Measurements from ENCODE around the gene RGS8.
"Not testable (repeated sequence)": the region's sequence is repeated elsewhere in the genome, so short reads cannot be mapped to it uniquely, and the experiment has no call there.

The RGS8 gene

GRCh38 chr1:182698971-182699370 lies 14.6 kb upstream of the RGS8 start:
- POLR2A ChIA-PET, result no interaction called here
- TF ChIP-seq CTCF (IDR thresholded peaks at IDR 0.05; ENCODE audit: insufficient read depth, low read length, missing control alignments), result no peak

DNA sequence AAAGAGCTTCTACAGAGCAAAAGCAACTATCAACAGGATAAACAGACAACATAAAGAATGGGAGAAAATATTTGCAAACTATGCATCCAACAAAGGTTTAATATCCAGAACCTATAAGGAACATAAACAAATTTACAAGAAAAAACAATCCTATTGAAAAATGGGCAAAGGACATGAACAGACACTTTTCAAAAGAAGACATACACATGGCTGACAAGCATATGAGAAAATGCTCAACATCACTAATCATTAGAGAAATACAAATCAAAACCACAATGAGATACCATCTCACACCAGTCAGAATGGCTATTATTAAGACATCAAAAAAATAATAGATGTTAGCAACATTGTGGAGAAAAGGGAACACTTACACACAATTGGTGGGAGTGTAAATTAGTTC lies 8.8 kb upstream of the RGS8 start:
- DNase-seq (ENCODE audit: low read depth, low spot score); CTCF ChIA-PET; H3K4me3 ChIP-seq (ENCODE audit: low read depth, low read length); POLR2A ChIA-PET: not testable (repeated sequence)

More at GRCh38 chr1:182698971-182699370, 14.6 kb upstream of the RGS8 start:
- no peak overlapping the region for H3K4me3 ChIP-seq (ENCODE audit: low read depth, low read length)
- CTCF ChIA-PET, result no interaction called here
- DNase-seq (ENCODE audit: low read depth, low spot score), result no peak

GRCh38 chr1:182690886-182691443 lies 6.6 kb upstream of the RGS8 start:
- CTCF ChIA-PET, result interaction anchor here (1.5 kb wide), 1 partner anchor 91 kb away, joined by 3 read pairs; no protein-coding TSS in a partner anchor
- POLR2A ChIA-PET, result no interaction called here
- TF ChIP-seq CTCF (IDR thresholded peaks at IDR 0.05; ENCODE audit: insufficient read depth, low read length, missing control alignments), result no peak
- no peak for DNase-seq (ENCODE audit: low read depth, low spot score)
- no peak overlapping the region for H3K4me3 ChIP-seq (ENCODE audit: low read depth, low read length)

DNA sequence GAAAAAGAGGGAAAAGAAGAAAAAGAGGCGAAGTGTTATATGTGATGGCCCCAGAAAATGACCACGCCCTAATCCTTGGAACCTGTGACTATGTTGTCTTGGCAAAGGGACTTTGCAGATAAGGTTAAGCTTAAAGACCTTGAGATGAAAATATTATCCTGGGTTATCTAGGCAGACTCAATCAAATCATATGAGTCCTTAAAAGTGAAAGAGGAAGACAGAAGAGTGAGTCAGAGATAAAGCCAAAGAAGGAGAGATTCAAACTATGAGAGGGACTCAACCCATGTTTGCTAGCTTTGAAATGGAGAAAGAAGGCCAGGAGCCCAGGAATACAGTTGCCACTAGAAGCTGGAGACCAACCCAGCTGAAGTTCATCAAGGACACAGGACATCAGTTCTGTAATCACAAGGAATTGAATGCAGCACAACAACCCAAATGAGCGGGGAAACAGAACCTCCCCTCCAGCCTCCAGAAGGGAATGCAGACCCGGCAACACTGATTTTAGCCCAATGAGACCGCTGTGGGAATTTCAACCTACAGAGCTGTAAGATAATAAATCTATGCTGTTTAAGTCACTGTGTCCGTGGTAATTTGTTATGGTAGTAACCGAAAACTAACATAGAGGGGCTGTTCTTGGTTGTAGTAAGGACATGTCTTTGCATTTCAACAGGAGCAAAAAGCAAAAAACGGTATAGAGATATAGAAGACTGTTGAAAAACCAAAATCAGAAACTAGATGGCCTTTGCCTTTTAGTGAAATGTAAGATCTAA lies 4.2 kb upstream of the RGS8 start:
- POLR2A ChIA-PET, result no interaction called here
- no peak overlapping the region for H3K4me3 ChIP-seq (ENCODE audit: low read depth, low read length)
- no peak for DNase-seq (ENCODE audit: low read depth, low spot score)
- CTCF ChIA-PET, result interaction anchor here (1.0 kb wide), 1 partner anchor 12 kb away, joined by 3 read pairs; no protein-coding TSS in a partner anchor
- TF ChIP-seq CTCF (IDR thresholded peaks at IDR 0.05; ENCODE audit: insufficient read depth, low read length, missing control alignments), result no peak

- no peak for TF ChIP-seq CTCF (IDR thresholded peaks at IDR 0.05; ENCODE audit: insufficient read depth, low read length, missing control alignments)
- ChIA-PET CTCF (no interaction called here), POLR2A (no interaction called here)
- no peak for DNase-seq (ENCODE audit: low read depth, low spot score)
- no peak overlapping the region for H3K4me3 ChIP-seq (ENCODE audit: low read depth, low read length)
Measured at GRCh38 chr1:182687361-182687760, 3.0 kb upstream of the RGS8 start.

GRCh38 chr1:182686446-182686845 lies 2.1 kb upstream of the RGS8 start:
- no peak overlapping the region for H3K4me3 ChIP-seq (ENCODE audit: low read depth, low read length)
- no peak for TF ChIP-seq CTCF (IDR thresholded peaks at IDR 0.05; ENCODE audit: insufficient read depth, low read length, missing control alignments)
- POLR2A ChIA-PET, result no interaction called here
- CTCF ChIA-PET, result no interaction called here
- no peak for DNase-seq (ENCODE audit: low read depth, low spot score)

DNA sequence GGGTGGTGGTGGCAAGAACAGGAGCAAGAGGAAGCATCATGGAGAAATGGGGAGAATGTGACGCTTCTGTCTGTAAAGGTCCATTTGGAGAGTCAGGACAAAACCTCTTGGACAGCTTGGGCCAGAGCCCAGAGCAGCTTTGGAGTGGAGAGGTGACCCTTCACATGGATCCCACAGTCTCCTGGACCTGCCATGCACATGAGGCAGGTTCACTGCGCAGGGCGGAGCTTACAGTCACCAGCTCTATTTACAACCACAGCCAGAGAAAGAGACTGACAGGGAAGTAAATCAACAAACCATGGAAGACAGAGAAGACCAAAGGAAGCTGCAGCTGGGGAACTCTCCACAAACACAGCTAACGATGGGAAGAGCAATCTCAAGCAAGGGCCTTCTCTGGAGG lies 828 bp upstream of the RGS8 start:
- no peak for TF ChIP-seq CTCF (IDR thresholded peaks at IDR 0.05; ENCODE audit: insufficient read depth, low read length, missing control alignments)
- POLR2A ChIA-PET, result no interaction called here
- no peak for DNase-seq (ENCODE audit: low read depth, low spot score)
- CTCF ChIA-PET, result no interaction called here
- no peak overlapping the region for H3K4me3 ChIP-seq (ENCODE audit: low read depth, low read length)
